H1 (cell line): ENCODE data around the gene HOMER2.

ENCODE experiments used
- CTCF ChIP-seq, 3 experiments: IDR thresholded peaks; 1 replicate in 2 of 3; 2 replicates in 1 of 3; pipeline versions ENCODE4 v1.5.1 to v1.6.1; 2011; ENCODE audit warnings: low read length in 3 of 3, mild to moderate bottlenecking in 3 of 3, inconsistent platforms in 2 of 3, low read depth in 1 of 3, moderate library complexity in 1 of 3; ENCODE audit not compliant: insufficient read depth in 1 of 3; ENCODE audit errors: control extremely low read depth in 1 of 3
- POLR2AphosphoS5 ChIP-seq: IDR thresholded peaks from 2 replicates; pipeline ENCODE4 v1.6.1; 2011; ENCODE audit warnings: low read depth, low read length
- RAD21 ChIP-seq, 2 experiments: IDR thresholded peaks in 1 of 2; conservative IDR thresholded peaks in 1 of 2; 2 replicates each; pipeline ENCODE4 v1.6.1; 2011; ENCODE audit warnings: low read depth in 2 of 2, low read length in 2 of 2, improper control_type of control experiment in 1 of 2, inconsistent platforms in 1 of 2, mild to moderate bottlenecking in 1 of 2, moderate library complexity in 1 of 2

- no peak for TF ChIP-seq CTCF (IDR thresholded peaks at IDR 0.05; ENCODE audit: control extremely low read depth in 1 of 3, insufficient read depth in 1 of 3, low read depth in 1 of 3, low read length in 3 of 3)
- TF ChIP-seq RAD21 (IDR thresholded peaks at IDR 0.05 in 1 of 2, conservative IDR thresholded peaks at IDR 0.05 in 1 of 2; ENCODE audit: low read depth in 2 of 2, low read length in 2 of 2) = no peak
- no peak for TF ChIP-seq POLR2AphosphoS5
Observed at GRCh38 chr15:82864967-82865366, 87.6 kb downstream of the HOMER2 start.
